Adrenal gland (tissue), 12 donors: ENCODE results near the gene THBD. TPM values are rescaled to one million over a fixed set of nuclear protein-coding genes. Genes with fewer than 3 reads are reported as not detected.

Source experiments
- DNase-seq, 7 donors: peaks; one replicate each; pipeline ENCODE4 v3.0.0-alpha.2; 2019 to 2020
- H3K27ac ChIP-seq, 5 donors: fragments of 200-600 bp; sonication (generic) in 4 of 5; 1 replicate in 3 of 5; 2 replicates in 2 of 5; pipeline versions ENCODE4 v1.5.1 to v1.8.0; 2016 to 2020; ENCODE audit warnings: mild to moderate bottlenecking in 1 of 5
- H3K27me3 ChIP-seq: fragments of 200-600 bp; 2 replicates; pipeline ENCODE4 v1.8.0; 2021
- H3K36me3 ChIP-seq, 2 donors: fragments of 200-600 bp; replicated peaks in 1 of 2; 1 replicate in 1 of 2; 2 replicates in 1 of 2; pipeline versions ENCODE4 v1.5.1 to v1.8.0; 2018 to 2022
- H3K4me1 ChIP-seq, 2 donors: fragments of 200-600 bp; replicated peaks in 1 of 2; 1 replicate in 1 of 2; 2 replicates in 1 of 2; pipeline versions ENCODE4 v1.5.1 to v1.8.0; 2018 to 2021
- H3K4me3 ChIP-seq, 4 donors: fragments of 200-600 bp; sonication (generic) in 3 of 4; one replicate each; pipeline ENCODE4 v1.5.1; 2016 to 2018
- H3K9me3 ChIP-seq, 3 donors: fragments of 200-600 bp; sonication (generic) in 1 of 3; replicated peaks in 1 of 3; 1 replicate in 2 of 3; 2 replicates in 1 of 3; pipeline versions ENCODE4 v1.5.1 to v1.8.0; 2016 to 2021
- POLR2A ChIP-seq, 2 donors: fragments of 450-650 bp; IDR thresholded peaks; one replicate each; pipeline ENCODE4 v1.6.1; 2017; ENCODE audit warnings: antibody characterized with exemption in 2 of 2, mild to moderate bottlenecking in 2 of 2, moderate library complexity in 1 of 2
- WGBS, 4 donors: extraction: QIAGEN DNeasy Blood & Tissue Kit in 2 of 4; methylation state at CpG; one replicate each; pipeline versions ENCODE4 v1.1.5 to v1.1.7; 2013 to 2017; 5-methylcytosine and 5-hydroxymethylcytosine counted together
- intact Hi-C, 2 donors: fragments of 100-400 bp; cut with DNase I; formaldehyde crosslinking; loops; one replicate each; pipeline versions ENCODE4 v1.14.1 to v1.15.0; 2022 to 2023
- polyA plus RNA-seq, 3 donors: library from polyadenylated mRNA; stranded (reverse); fragments of 200-250 nt in 2 of 3; fragments of 350-450 nt in 1 of 3; fragmentation: Illumina TruSeq in 1 of 3; extraction: RNeasy Lipid Tissue Mini Kit (QIAGEN cat#74804) in 1 of 3; gene quantifications; one replicate each; pipeline ENCODE4 v1.2.3, GENCODE V29; 2013 to 2014
- total RNA-seq, 9 donors: library from RNA; depleted of rRNA in 4 of 9; stranded (reverse); fragments of >200 nt in 4 of 9; fragments of 120-200 nt in 1 of 9; fragmentation: NEBNext Ultra II Directional in 1 of 9; extraction: Animal tissue kit (Norgen Biotek cat#: 25700) in 1 of 9; gene quantifications; one replicate each; pipeline versions ENCODE4 v1.1.0 to v1.2.4, GENCODE V29; 2013 to 2023
- TF ChIP-seq, protein P1 (sequence below), 6 experiments: fragments of 450-650 bp in 4 of 6; fragments of 200-600 bp in 2 of 6; sonication (generic) in 1 of 6; IDR thresholded peaks; 1 replicate in 5 of 6; 2 replicates in 1 of 6; pipeline versions ENCODE4 v1.5.1 to v1.8.0; 2016 to 2021; ENCODE audit warnings: antibody characterized with exemption in 6 of 6, mild to moderate bottlenecking in 2 of 6, moderate library complexity in 1 of 6
- donor health status: healthy with polysubstance abuse.
- donor health status: Bipolar disorder and iron deficiency.
- donor health status: DM: yes; HTN: yes; CAD: no.
- donor health status: DM: no; HTN: no; CAD: no.
- donor health status: DM: no; HTN: no; CAD: no.
- donor health status: DM: yes; HTN: yes; CAD: no.

The THBD gene
- total and polyA plus RNA-seq, 12 donors = 1.2 to 58.0 (median 17.5) TPM

GRCh38 chr20:23060629-23061028, 11.2 kb upstream of the THBD start:
- intact Hi-C loops = no loop called here
- H3K4me1 ChIP-seq = peaks cover 9 to 29% of the 10 kb centered on the region in 2 donors
- H3K27me3 ChIP-seq = no peaks in the 10 kb centered on the region
- no peaks in the 10 kb centered on the region for H3K9me3 ChIP-seq
- no peak for DNase-seq
- H3K36me3 ChIP-seq = no peaks in the 10 kb centered on the region
- TF ChIP-seq POLR2A (IDR thresholded peaks at IDR 0.05) = no peak
- TF ChIP-seq, protein P1, sequence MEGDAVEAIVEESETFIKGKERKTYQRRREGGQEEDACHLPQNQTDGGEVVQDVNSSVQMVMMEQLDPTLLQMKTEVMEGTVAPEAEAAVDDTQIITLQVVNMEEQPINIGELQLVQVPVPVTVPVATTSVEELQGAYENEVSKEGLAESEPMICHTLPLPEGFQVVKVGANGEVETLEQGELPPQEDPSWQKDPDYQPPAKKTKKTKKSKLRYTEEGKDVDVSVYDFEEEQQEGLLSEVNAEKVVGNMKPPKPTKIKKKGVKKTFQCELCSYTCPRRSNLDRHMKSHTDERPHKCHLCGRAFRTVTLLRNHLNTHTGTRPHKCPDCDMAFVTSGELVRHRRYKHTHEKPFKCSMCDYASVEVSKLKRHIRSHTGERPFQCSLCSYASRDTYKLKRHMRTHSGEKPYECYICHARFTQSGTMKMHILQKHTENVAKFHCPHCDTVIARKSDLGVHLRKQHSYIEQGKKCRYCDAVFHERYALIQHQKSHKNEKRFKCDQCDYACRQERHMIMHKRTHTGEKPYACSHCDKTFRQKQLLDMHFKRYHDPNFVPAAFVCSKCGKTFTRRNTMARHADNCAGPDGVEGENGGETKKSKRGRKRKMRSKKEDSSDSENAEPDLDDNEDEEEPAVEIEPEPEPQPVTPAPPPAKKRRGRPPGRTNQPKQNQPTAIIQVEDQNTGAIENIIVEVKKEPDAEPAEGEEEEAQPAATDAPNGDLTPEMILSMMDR (IDR thresholded peaks at IDR 0.05) = no peak
- peak overlapping the region in 2 of 5 donors; percentile 58 to 69 for H3K27ac ChIP-seq
- H3K4me3 ChIP-seq = no peak overlapping the region
- 75 to 77% (median 76%) methylated on average over 4 of the region's 4 CpGs for WGBS, 4 donors

DNA sequence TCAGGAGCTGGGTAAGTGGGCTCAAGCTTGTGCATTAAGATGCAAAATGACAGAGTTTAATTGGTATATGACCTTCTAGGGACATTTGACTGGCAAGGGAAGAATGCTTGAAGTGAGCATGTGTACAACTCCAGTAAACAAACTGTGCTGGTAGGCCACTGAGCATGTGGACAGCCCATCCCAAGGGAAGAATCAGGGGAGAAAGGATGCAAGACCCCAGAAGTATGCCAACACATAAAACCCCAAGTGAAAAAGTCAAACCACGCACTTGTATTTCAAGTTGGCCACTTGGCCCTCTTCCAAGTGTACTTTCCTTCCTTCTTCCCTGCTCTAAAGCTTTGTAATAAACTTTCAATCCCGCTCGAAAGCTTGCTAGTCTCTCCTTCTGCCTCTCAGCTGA, 10.4 kb upstream of the THBD start:
- WGBS, 4 donors = 58 to 82% (median 66%) methylated on average over 3 of the region's 3 CpGs
- H3K27ac ChIP-seq = no peak overlapping the region
- no peak overlapping the region for H3K4me3 ChIP-seq
- intact Hi-C loops = loop anchor here (10.0 kb wide), 2 partner anchors 175 to 365 kb away; no protein-coding TSS in a partner anchor
- TF ChIP-seq, protein P1 (IDR thresholded peaks at IDR 0.05) = no peak
- no peak for TF ChIP-seq POLR2A (IDR thresholded peaks at IDR 0.05)
- no peaks in the 10 kb centered on the region for H3K9me3 ChIP-seq
- H3K4me1 ChIP-seq = peaks cover 9 to 29% of the 10 kb centered on the region in 2 donors
- peak in 1 of 7 donors; percentile 26 for DNase-seq
- H3K27me3 ChIP-seq = no peaks in the 10 kb centered on the region
- H3K36me3 ChIP-seq = no peaks in the 10 kb centered on the region

DNA sequence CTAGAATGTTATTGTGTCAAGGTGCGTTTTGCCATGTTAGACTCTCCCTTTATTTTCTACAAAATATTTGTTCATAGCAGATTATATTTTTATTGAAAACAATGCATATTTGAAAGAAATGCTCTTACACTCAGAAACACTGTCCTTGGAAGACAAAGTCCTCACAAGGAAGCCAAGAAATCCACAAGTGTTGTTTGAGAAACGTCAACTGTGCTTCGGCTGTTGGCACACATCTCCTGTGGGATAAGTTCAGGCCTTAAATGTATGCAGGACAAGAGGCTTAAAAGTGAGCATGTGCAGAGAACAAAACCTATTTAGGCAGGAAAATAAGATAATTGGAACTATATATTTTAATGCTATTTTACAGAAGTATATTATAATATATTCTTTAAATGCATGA, 9.5 kb upstream of the THBD start:
- intact Hi-C loops = loop anchor here (10.0 kb wide), 2 partner anchors 176 to 364 kb away; no protein-coding TSS in a partner anchor
- Histone ChIP-seq H3K36me3 (no peaks in the 10 kb centered on the region), H3K9me3 (no peaks in the 10 kb centered on the region), H3K4me1 (peaks cover 9 to 29% of the 10 kb centered on the region in 2 donors), H3K27me3 (no peaks in the 10 kb centered on the region), H3K4me3 (no peak overlapping the region), H3K27ac (no peak overlapping the region)
- WGBS, 4 donors = 86 to 92% (median 89%) methylated on average over 3 of the region's 3 CpGs
- DNase-seq = no peak
- no peak for TF ChIP-seq POLR2A (IDR thresholded peaks at IDR 0.05)
- TF ChIP-seq, protein P1 (IDR thresholded peaks at IDR 0.05) = no peak

DNA sequence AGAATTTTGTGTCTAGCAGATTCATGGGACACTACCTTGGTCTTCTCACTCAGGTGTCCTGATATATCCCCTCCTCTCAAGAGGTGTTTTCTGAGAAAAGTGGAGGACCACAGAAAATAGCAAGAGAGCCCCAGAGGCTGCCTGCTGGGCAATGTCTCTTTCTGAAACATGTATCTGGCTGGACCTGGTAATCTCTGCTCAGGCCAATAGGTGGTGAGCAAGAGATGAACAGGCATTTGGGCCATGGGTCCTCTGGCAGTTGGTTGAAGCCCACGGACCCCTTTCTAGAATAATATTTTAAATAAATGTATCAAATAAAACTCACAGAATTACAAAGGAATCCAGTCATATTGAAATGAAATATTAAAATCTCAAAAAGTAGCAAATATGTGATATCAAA, 8.8 kb upstream of the THBD start:
- no peak for TF ChIP-seq POLR2A (IDR thresholded peaks at IDR 0.05)
- TF ChIP-seq, protein P1 (IDR thresholded peaks at IDR 0.05) = no peak
- WGBS, 4 donors = 45 to 74% (median 60%) methylated on average over 1 of the region's 1 CpG
- no peaks in the 10 kb centered on the region for H3K36me3 ChIP-seq
- H3K4me3 ChIP-seq = no peak overlapping the region
- peaks cover 9 to 29% of the 10 kb centered on the region in 2 donors for H3K4me1 ChIP-seq
- H3K27me3 ChIP-seq = no peaks in the 10 kb centered on the region
- intact Hi-C loops = loop anchor here (10.0 kb wide), 2 partner anchors 177 to 363 kb away; no protein-coding TSS in a partner anchor
- H3K9me3 ChIP-seq = no peaks in the 10 kb centered on the region
- no peak overlapping the region for H3K27ac ChIP-seq
- peak in 1 of 7 donors; percentile 20 for DNase-seq
